Activated effector memory CD4-positive, alpha-beta T cell treated with anti-CD3 and anti-CD28 coated beads, Interleukin-2, amount 50 U/mL, for 16 hours (primary cell): ENCODE results near the gene TPMT.
A peak's percentile ranks its signal among the peaks of the same experiment; 100 is the strongest.
"Not testable (repeated sequence)": the region's sequence is repeated elsewhere in the genome, so short reads cannot be mapped to it uniquely, and the experiment has no call there.

Experiments
- DNase-seq: peaks from one replicate; pipeline ENCODE4 v3.0.0-alpha.2; 2020

TPMT gene

DNA sequence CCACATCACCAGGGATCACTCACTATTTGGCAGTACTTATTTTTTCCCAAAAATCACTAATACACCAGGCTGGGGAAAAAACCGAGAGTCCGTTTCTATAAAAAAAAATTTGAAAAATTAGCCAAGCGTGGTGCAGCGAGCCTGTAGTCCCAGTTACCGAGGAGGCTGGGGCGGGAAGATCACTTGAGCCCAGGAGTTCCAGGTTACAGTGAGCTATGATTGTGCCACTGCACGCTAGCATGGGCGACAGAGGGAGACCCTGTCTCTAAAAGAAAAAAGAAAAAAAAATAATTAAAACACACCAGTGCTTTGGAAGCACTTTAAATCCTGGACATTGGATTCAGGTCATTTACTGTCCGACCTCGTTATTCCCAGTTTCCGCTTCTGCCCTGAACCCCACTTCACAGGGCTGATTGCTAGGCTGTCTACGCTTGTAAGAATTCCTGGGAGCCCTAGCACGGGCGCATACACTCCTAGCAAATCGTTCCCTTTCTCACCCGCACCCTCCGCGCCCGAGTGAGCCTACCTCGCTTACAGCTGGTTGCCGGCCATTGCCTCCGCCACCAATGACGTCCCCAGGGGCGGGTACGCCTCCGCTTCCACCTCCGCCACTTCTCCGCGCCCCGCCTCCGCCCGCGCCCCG, at the start of gene TPMT:
TPMT (minus strand) TSS at position 571 of the 643 bp plus-strand sequence. CDS start 5,950 bp downstream, outside the sequence.
- peak; percentile 64 for DNase-seq

DNA sequence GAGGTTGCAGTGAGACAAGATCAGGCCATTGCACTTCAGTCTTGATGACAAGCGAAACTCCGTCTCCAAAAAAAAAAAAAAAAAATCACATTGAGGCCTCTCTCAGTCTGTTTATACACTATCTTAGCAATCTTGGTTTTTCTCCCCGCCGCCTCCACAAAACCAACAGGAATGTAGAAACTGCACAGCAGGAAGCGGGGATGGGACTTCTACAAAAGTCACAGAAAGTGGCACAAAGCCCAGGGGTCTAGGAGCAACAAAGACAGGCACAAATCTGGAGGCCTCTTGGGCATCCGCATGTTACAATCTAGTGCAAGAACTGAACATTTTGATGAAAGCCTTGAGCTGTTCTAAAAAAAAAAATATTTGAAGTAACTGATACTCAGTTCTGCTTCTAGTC, 48.9 kb upstream of the TPMT start:
- no peak for DNase-seq

GRCh38 chr6:18192026-18192425, 37.1 kb upstream of the TPMT start:
- no peak for DNase-seq

DNA sequence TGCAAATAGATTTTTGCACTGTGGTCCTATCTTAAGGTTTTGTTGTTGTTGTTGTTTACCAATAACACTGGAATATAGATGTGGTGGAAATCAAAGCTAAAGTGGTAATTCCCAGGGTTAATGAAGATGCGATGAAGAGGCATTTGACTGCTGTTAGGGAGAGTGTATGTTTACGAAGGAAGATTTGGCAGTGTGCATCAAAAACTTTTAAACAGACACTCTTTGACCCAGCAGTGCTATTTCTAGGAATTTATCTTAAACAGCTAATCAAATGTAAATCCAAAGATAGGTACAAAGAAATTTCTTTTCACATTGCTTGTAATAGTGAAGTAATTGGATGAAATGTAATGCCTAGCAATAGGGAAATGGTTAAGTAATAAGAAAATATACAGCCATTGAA, 34.3 kb upstream of the TPMT start:
- no peak for DNase-seq

DNA sequence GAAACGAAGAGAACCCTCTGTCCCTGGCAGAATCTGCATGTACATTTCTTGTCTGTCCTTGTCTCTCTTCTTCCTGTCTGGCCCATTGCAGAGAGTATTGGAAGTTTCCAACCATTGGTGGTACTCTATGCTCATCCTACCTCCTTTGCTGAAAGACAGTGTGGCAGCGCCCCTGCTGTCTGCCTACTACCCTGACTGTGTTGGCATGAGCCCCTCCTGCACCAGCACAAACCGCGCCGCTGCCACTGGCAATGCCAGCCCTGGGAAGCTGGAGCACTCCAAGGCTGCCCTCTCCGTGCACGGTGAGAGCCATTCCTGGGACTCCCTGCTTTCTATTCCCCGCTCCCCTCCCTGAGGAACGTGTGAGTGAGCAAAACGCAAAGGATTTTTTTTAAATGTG, 32.8 kb upstream of the TPMT start:
- no peak for DNase-seq

- no peak for DNase-seq
Measured at GRCh38 chr6:18186540-18187250, 31.8 kb upstream of the TPMT start.

DNA sequence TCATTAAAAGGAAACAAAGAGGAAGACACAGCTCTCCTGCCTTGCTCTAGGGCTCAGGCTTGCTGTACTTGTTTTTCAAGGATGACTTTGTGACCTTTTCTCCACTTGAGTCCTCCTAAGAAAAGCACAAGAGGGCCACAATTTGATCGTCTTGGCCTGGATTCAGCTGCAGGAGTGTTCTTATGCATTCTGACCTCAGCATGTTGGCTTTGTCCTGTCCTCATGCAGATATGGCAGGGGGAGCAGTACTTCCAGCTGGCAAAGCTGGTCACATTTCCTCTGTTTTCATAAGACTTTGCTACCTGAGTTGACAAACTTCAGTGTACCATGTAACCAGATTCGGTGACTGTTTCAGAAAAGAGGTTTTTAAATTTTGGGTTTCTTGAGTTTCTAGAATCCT, 31.2 kb upstream of the TPMT start:
- DNase-seq = no peak

DNA sequence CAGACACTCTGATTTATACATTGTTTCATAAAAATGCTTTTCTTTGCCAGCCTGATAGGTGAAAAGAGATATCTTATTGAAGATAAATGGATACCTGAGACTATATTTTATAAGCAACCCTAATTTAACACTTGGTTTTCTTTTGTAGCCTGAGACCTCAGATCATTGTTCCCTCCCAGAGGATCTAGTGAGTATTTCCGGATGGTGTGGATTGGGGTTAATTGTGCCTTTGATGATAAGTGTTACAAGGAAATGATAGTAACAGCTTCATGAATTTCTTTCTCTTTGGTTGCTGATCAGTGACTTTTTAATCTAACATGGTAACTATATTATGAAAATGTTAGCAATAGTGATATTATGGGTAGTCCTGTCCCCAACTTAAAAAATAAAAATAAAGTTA, 30.7 kb upstream of the TPMT start:
- no peak for DNase-seq

GRCh38 chr6:18183766-18184165, 28.9 kb upstream of the TPMT start:
- no peak for DNase-seq

GRCh38 chr6:18182568-18182967, 27.7 kb upstream of the TPMT start:
- DNase-seq = no peak

- no peak for DNase-seq
Measured at GRCh38 chr6:18179770-18180356, 25.0 kb upstream of the TPMT start.

DNA sequence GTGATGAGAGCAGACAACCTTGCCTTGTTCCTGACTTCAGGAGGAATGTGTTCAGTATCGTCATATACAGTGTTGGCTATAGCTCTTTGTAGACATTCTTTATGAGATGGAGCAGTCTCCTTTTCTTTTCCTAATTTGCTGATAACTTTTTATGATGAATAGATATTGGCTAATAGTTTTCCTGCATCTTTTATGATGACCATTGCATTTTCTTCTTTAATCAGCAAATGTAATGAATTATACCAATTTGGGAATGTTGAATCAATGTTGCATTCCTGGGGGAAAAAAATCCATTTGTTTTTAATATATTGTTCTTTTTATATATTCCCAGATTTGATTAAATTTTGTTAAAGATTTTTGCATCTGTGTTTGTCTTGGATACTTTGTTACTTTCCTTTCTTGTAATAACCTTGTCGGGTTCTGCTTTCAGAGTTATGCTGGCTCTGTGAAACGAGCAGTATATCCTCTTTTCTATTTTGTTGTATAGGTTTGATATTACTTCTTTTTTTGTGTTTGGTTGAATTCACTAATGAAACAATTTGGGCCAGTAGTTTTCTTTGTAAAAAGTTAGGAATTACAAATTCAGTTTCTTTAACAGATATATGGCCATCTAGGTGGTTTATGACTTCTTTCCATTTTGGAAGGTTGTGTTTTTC, 24.2 kb upstream of the TPMT start:
- no peak for DNase-seq

DNA sequence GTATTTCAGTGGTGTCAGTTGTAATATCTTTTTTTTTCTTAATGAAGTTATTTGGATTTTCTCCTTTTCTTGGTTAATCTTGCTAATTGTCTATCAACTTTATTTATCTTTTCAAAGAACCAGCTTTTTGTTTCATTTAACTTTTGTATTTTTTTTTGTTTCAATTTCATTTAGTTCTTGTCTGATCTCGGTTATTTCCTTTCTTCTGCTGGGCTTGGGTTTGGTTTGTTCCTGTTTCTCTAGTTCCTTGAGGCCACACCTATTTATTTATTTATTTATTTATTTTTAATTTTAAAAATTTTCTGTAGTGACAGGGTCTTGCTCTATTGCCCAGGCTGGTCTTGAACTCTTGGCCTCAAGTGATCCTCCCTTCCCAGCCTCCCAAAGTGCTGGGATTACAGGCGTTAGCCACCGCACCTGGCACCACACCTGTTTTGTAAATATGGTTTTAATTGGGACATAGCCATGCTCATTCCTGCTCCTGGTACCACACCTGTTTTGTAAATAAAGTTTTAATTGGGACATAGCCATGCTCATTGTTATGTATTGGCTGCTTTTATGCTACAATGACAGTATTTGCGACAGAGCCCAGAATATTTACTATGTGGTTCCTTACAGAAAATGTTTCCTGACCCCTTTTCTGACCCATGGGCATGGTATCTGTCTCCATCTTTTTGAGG, 22.5 kb upstream of the TPMT start:
- no peak for DNase-seq

GRCh38 chr6:18176198-18176597, 21.3 kb upstream of the TPMT start:
- not testable (repeated sequence) for DNase-seq

- DNase-seq = no peak
Measured at GRCh38 chr6:18171871-18172270, 17.0 kb upstream of the TPMT start.

DNA sequence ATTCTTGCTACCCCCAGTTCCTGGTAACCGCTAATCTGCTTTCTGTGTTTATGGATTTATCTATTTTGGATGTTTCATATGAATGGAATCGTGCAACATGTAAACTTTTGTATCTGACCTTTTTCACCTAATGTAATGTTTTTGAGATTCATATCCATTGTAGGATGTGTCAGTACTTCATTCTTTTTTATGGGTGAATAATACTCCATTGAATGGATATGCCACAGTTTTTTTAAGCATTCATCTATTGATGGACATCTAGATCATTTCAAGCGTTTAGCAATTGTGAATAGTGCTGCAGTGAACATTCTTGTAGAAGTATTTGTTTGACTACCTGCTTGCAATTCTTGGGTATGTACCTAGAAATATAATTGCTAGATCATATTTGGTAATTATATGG, 13.4 kb upstream of the TPMT start:
- no peak for DNase-seq

GRCh38 chr6:18166312-18167036, 11.6 kb upstream of the TPMT start:
- DNase-seq = no peak

DNA sequence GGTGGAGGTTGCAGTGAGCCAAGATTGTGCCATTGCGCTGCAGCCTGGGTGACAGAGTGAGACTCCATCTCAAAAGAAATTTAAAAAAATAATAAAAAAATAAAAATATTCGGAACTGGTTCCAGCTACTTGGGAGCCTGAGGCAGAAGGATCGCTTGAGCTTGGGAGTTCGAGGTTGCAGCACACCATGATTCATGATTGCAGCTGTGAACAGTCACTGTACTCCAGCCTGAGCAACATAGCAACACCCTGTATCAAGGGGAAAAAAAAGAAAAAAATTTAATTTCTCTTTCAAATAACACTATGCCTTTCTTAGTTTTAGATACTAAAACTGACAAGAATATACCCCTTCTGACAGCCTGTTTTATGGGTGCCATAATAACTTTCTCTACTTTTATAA, 10.9 kb upstream of the TPMT start:
- DNase-seq = no peak

GRCh38 chr6:18162401-18162800, 7.5 kb upstream of the TPMT start:
- DNase-seq = no peak

DNA sequence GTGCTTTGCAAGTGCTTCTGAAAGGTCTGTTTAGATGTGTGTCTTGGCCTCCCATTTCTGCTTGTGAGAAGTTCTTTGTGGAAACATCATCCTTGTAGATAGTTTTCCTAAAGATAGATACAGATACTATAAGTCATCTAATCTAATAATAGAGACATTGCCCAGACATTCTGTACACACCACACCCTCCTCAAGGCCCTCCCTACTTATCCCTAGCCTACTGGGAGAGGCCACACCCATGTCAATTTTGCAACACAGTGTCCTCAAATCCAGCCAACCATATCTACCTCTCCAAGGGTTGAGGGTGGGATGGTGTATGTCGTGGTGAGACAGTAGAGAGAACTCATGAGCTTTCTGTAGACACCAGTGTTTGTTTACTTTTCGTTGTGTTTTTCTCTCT, 6.6 kb upstream of the TPMT start:
- DNase-seq = no peak

GRCh38 chr6:18160911-18161310, 6.0 kb upstream of the TPMT start:
- no peak for DNase-seq

GRCh38 chr6:18155864-18156421, 1.1 kb upstream of the TPMT start:
- DNase-seq = peak; percentile 84
